Subcutaneous adipose tissue (tissue), 4 donors: Measurements from ENCODE around the gene NEURL1. TPM values are rescaled to one million over a fixed set of nuclear protein-coding genes. Genes with fewer than 3 reads are reported as not detected.

Source experiments
- CTCF ChIP-seq: fragments of 450-650 bp; IDR thresholded peaks from one replicate; pipeline ENCODE4 v1.5.1; 2016; ENCODE audit warnings: low read depth, mild to moderate bottlenecking, control low read depth, antibody characterized with exemption, moderate library complexity
- total RNA-seq, 4 donors: library from RNA; depleted of rRNA; stranded (reverse); fragments of >200 nt; gene quantifications; one replicate each; pipeline ENCODE4 v1.1.0, GENCODE V29; 2016

The NEURL1 gene
- total RNA-seq, 4 donors from 2014 or later = not detected

GRCh38 chr10:103528549-103528948 lies 35.0 kb downstream of the NEURL1 start:
- TF ChIP-seq CTCF = no peak

GRCh38 chr10:103529539-103529938 lies 36.0 kb downstream of the NEURL1 start:
- TF ChIP-seq CTCF = no peak

GRCh38 chr10:103533827-103534226 lies 40.3 kb downstream of the NEURL1 start:
- TF ChIP-seq CTCF = no peak

GRCh38 chr10:103534621-103535498 lies 41.4 kb downstream of the NEURL1 start:
- no peak for TF ChIP-seq CTCF

- no peak for TF ChIP-seq CTCF
These were observed 42.1 kb downstream of the NEURL1 start for GRCh38 chr10:103535595-103535994.

- no peak for TF ChIP-seq CTCF
These were observed 46.2 kb downstream of the NEURL1 start for GRCh38 chr10:103539751-103540150.

- no peak for TF ChIP-seq CTCF
These were observed 47.2 kb downstream of the NEURL1 start for GRCh38 chr10:103540722-103541121.
